Activated CD4-positive, alpha-beta memory T cell treated with anti-CD3 and anti-CD28 coated beads for 36 hours (primary cell): ENCODE data around the gene LHFPL3. TPM values are rescaled to one million over a fixed set of nuclear protein-coding genes. Genes with fewer than 3 reads are reported as not detected.

Source experiments
- total RNA-seq, 2 experiments: library from RNA; stranded (reverse); gene quantifications; one replicate each; pipeline ENCODE4 v1.2.3, GENCODE V29; 2021

The LHFPL3 gene
- total RNA-seq, 2 experiments from 2014 or later = not detected

Other genes starting within 250 kb of the LHFPL3 start
- 10 to 100 TPM; 18.2 to 19.4 TPM for gene ORC5, start 120.6 kb upstream of the LHFPL3 start, total RNA-seq